KMS-11 (cell line): Measurements from ENCODE around the gene FGGY.
"Not testable (repeated sequence)": the region's sequence is repeated elsewhere in the genome, so short reads cannot be mapped to it uniquely, and the experiment has no call there.

Source experiments
- H2AFZ ChIP-seq: fragments of 200-600 bp; sonication (generic); 2 replicates; pipeline ENCODE4 v1.6.1; 2016; ENCODE audit warnings: antibody characterized with exemption, mixed run types, low read depth
- H3K27ac ChIP-seq: fragments of 200-600 bp; sonication (generic); 2 replicates; pipeline ENCODE4 v1.6.1; 2016; ENCODE audit warnings: mild to moderate bottlenecking, mixed run types
- H3K27me3 ChIP-seq: fragments of 200-600 bp; sonication (generic); 2 replicates; pipeline ENCODE4 v1.6.1; 2017; ENCODE audit warnings: mild to moderate bottlenecking, low read depth, mixed run types, moderate library complexity; ENCODE audit not compliant: insufficient read depth
- H3K36me3 ChIP-seq: fragments of 200-600 bp; sonication (generic); 2 replicates; pipeline ENCODE4 v1.6.1; 2017; ENCODE audit warnings: mild to moderate bottlenecking, mixed run types; ENCODE audit not compliant: insufficient read depth
- H3K4me1 ChIP-seq: fragments of 200-600 bp; sonication (generic); 2 replicates; pipeline ENCODE4 v1.6.1; 2016; ENCODE audit warnings: mild to moderate bottlenecking, low read depth, mixed run types; ENCODE audit not compliant: poor library complexity, severe bottlenecking
- H3K4me2 ChIP-seq: fragments of 200-600 bp; sonication (generic); 2 replicates; pipeline ENCODE4 v1.7.0; 2016; ENCODE audit warnings: mild to moderate bottlenecking, mixed run types
- H3K4me3 ChIP-seq: fragments of 200-600 bp; sonication (generic); IDR thresholded peaks from 2 replicates; pipeline ENCODE4 v1.6.1; 2017; ENCODE audit warnings: low read depth, low read length, mixed read lengths; ENCODE audit not compliant: insufficient read depth
- H3K79me2 ChIP-seq: fragments of 200-600 bp; sonication (generic); 2 replicates; pipeline ENCODE4 v1.6.1; 2016; ENCODE audit warnings: low read depth, mixed run types; ENCODE audit not compliant: insufficient read depth
- H3K9ac ChIP-seq: fragments of 200-600 bp; sonication (generic); 2 replicates; pipeline ENCODE4 v1.6.1; 2016; ENCODE audit warnings: mild to moderate bottlenecking, mixed run types
- H4K20me1 ChIP-seq: fragments of 200-600 bp; sonication (generic); 2 replicates; pipeline ENCODE4 v1.6.1; 2016; ENCODE audit warnings: mild to moderate bottlenecking, mixed run types; ENCODE audit not compliant: insufficient read depth
- TF ChIP-seq, protein P1 (sequence below): fragments of 200-600 bp; sonication (generic); conservative IDR thresholded peaks from 2 replicates; pipeline ENCODE4 v1.6.1; 2017; ENCODE audit warnings: low read depth, mild to moderate bottlenecking, antibody characterized with exemption, low read length, moderate library complexity, mixed read lengths

Gene FGGY

DNA sequence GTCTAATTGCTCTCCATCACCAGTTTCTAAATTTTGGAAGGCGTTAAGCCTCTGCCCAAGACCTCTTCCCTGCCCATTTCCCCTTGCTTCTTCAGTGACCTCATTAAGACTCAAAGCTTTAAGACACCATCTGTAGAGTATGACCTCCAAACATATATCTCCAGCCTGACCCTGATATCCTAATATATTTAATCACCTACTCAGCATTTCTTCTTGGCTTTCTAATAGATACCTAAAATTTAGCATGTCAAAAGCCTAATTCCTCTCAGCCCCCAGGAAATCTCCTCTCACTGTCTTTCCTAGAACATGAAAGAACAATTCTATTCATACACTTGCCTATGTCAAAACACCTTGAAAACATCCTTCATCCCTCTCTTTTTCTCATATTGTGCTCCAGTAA, 282.3 kb downstream of the FGGY start:
- H3K79me2 ChIP-seq = no peaks in the 10 kb centered on the region
- peak overlapping the region; percentile 76; the same call in 1 of the 2 replicates for H3K4me2 ChIP-seq
- no peaks in the 10 kb centered on the region for H3K36me3 ChIP-seq
- H2AFZ ChIP-seq = no peak overlapping the region
- TF ChIP-seq, protein P1, sequence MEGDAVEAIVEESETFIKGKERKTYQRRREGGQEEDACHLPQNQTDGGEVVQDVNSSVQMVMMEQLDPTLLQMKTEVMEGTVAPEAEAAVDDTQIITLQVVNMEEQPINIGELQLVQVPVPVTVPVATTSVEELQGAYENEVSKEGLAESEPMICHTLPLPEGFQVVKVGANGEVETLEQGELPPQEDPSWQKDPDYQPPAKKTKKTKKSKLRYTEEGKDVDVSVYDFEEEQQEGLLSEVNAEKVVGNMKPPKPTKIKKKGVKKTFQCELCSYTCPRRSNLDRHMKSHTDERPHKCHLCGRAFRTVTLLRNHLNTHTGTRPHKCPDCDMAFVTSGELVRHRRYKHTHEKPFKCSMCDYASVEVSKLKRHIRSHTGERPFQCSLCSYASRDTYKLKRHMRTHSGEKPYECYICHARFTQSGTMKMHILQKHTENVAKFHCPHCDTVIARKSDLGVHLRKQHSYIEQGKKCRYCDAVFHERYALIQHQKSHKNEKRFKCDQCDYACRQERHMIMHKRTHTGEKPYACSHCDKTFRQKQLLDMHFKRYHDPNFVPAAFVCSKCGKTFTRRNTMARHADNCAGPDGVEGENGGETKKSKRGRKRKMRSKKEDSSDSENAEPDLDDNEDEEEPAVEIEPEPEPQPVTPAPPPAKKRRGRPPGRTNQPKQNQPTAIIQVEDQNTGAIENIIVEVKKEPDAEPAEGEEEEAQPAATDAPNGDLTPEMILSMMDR = no peak
- no peak overlapping the region for H3K4me3 ChIP-seq
- no peak overlapping the region for H3K9ac ChIP-seq
- peaks cover 51% of the 10 kb centered on the region for H3K4me1 ChIP-seq
- no peaks in the 10 kb centered on the region for H4K20me1 ChIP-seq
- no peaks in the 10 kb centered on the region for H3K27me3 ChIP-seq
- H3K27ac ChIP-seq = no peak overlapping the region

DNA sequence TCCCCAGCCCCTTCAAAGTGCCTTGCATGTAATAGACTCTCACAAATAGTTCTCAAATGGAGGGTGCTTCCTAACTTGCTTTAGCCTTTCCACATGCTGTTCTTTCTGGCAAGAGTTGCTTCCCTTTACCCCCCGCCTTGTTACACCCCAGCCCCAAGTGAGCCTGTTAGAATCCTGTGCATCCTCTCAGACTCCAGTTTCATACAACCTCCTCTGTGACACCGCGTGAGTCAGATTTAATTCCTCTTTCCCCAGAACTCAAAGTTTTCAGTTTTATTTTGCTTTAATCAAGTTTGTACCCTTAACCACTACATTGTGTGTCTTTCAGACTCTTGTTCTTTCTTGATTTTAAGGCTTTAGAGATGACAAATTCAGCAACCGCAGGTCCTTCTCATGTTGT, 283.4 kb downstream of the FGGY start:
- Histone ChIP-seq H3K36me3 (no peaks in the 10 kb centered on the region), H3K9ac (no peak overlapping the region), H4K20me1 (no peaks in the 10 kb centered on the region), H3K79me2 (no peaks in the 10 kb centered on the region), H3K4me2 (peak overlapping the region; percentile 3; the same call in 1 of the 2 replicates), H3K4me1 (peaks cover 49% of the 10 kb centered on the region), H3K27ac (no peak overlapping the region), H2AFZ (no peak overlapping the region), H3K27me3 (no peaks in the 10 kb centered on the region), H3K4me3 (no peak overlapping the region)
- TF ChIP-seq, protein P1 = no peak

DNA sequence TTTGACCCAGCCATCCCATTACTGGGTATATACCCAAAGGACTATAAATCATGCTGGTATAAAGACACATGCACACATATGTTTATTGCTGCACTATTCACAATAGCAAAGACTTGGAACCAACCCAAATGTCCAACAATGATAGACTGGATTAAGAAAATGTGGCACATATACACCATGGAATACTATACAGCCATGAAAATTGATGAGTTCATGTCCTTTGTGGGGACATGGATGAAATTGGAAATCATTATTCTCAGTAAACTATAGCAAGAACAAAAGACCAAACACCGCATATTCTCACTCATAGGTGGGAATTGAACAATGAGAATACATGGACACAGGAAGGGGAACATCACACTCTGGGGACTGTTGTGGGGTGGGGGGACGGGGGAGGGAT, 295.5 kb downstream of the FGGY start:
- H4K20me1 ChIP-seq, H2AFZ ChIP-seq, H3K4me3 ChIP-seq, H3K36me3 ChIP-seq, H3K27me3 ChIP-seq, H3K9ac ChIP-seq, H3K27ac ChIP-seq, H3K79me2 ChIP-seq: not testable (repeated sequence)
- Histone ChIP-seq H3K4me2 (peak overlapping the region; percentile 53; the same call in 1 of the 2 replicates), H3K4me1 (peaks cover 44% of the 10 kb centered on the region)

DNA sequence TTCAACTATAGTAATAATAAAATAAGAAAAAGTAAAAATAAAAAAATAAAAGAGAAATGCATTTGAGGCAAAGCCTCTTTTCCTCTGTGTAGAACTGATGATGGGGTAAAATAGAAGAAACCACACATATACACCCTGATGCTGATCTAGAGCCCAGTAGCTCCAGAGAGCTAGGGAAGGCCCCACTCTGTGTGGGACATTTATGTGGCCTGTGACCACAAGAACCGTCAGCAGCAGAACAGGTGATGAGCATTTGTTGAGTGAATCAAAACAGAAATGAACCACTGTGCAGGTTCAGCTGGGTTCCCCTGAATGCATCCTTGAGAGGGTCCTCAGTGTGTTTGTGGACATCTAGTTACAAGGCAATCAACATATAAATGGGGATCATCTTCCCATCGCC, 296.0 kb downstream of the FGGY start:
- TF ChIP-seq, protein P1 = no peak
- no peaks in the 10 kb centered on the region for H3K36me3 ChIP-seq
- H3K27ac ChIP-seq = peak overlapping the region; percentile 30; the same call in 1 of the 2 replicates
- H3K4me2 ChIP-seq = peak overlapping the region; percentile 53
- H4K20me1 ChIP-seq = no peaks in the 10 kb centered on the region
- H3K79me2 ChIP-seq = no peaks in the 10 kb centered on the region
- peaks cover 44% of the 10 kb centered on the region for H3K4me1 ChIP-seq
- H3K9ac ChIP-seq = no peak overlapping the region
- no peaks in the 10 kb centered on the region for H3K27me3 ChIP-seq
- H2AFZ ChIP-seq = no peak overlapping the region; the same call in 1 of the 2 replicates
- no peak overlapping the region for H3K4me3 ChIP-seq

DNA sequence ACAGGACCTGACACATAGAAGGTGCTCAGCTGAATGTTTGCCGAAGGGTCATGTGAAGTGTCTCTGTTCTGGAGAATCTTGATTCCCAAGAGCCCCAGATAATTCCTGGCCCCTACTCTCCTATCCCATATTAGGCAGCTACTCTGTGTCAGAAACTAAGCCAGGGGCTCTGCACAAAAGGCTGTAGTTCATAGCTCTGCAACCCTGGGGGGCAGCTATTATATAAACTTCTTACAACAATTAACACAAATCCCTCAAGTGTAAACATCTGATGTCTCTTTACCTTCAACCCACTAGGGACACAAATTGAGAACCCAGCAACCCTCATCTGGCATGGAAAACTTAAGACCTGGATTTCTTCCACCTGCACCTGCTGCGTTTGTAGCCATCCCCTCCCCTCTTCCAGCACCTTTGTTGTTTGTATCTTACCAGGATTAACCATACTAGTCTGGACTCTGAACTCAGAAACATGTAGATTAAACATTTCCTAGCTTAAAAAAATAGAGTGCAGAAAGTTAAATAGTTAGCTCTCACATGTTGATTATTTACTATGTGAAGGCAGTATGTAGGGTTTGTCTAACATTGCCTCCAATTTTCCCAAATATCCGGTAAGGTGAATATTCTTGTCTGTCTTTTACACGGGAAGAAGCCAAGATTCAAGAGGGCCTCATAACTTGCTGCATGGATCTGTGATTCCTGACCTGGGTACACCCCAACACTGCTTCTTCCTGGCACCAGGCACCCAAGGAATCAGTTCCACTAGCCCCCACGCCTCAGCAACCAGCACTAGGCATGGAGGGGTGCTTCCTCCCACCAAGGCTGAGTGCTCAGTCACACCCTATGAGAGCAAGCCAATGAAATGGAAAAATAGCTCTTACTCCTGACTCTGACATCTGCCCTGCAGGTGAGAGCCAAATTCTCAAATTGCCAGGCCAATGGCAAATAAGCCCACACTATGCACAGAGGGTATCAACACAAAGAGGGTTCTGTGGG, 297.2 kb downstream of the FGGY start:
- no peak overlapping the region for H3K4me3 ChIP-seq
- no peaks in the 10 kb centered on the region for H3K36me3 ChIP-seq
- H3K9ac ChIP-seq = no peak overlapping the region
- H4K20me1 ChIP-seq = no peaks in the 10 kb centered on the region
- TF ChIP-seq, protein P1 = no peak
- H3K27me3 ChIP-seq = no peaks in the 10 kb centered on the region
- H3K4me1 ChIP-seq = peaks cover 44% of the 10 kb centered on the region
- 0 out of 2 replicates have a peak overlapping the region, but pooled peaks have one; percentile 5 for H2AFZ ChIP-seq
- peak overlapping the region; percentile 30; the same call in 1 of the 2 replicates for H3K27ac ChIP-seq
- no peaks in the 10 kb centered on the region for H3K79me2 ChIP-seq
- H3K4me2 ChIP-seq = peak overlapping the region; percentile 53
